Right cardiac atrium (tissue), 5 donors: Measurements from ENCODE around the gene C9orf153. TPM values are rescaled to one million over a fixed set of nuclear protein-coding genes. Genes with fewer than 3 reads are reported as not detected.
"Not testable (repeated sequence)": the region's sequence is repeated elsewhere in the genome, so short reads cannot be mapped to it uniquely, and the experiment has no call there.

Experiments used
- ATAC-seq, 2 donors: fragments of 200-7000 bp; cut with Tn5 transposase; one replicate each; pipeline versions ENCODE4 v1.8.0 to v1.9.1; 2020; ENCODE audit warnings: moderate library complexity in 2 of 2, mild to moderate bottlenecking in 1 of 2
- DNase-seq, 3 donors: peaks; one replicate each; pipeline ENCODE4 v3.0.0-alpha.2; 2020
- H3K27ac ChIP-seq: one replicate; pipeline ENCODE4 v1.5.1; 2013; ENCODE audit warnings: mild to moderate bottlenecking, low read length, control low read depth, moderate library complexity
- H3K27me3 ChIP-seq: one replicate; pipeline ENCODE4 v1.6.1; 2013; ENCODE audit not compliant: control insufficient read depth, insufficient read depth
- H3K4me1 ChIP-seq: one replicate; pipeline ENCODE4 v1.6.1; 2013; ENCODE audit warnings: low read length; ENCODE audit not compliant: control insufficient read depth, insufficient read depth
- H3K4me3 ChIP-seq: one replicate; pipeline ENCODE4 v1.5.1; 2013; ENCODE audit warnings: low read length, control low read depth
- H3K9me3 ChIP-seq: one replicate; pipeline ENCODE4 v1.6.1; 2013; ENCODE audit warnings: low read length; ENCODE audit not compliant: control insufficient read depth
- WGBS: extraction: QIAGEN DNeasy Blood & Tissue Kit; methylation state at CpG from one replicate; pipeline ENCODE4 v1.1.7; 2013; 5-methylcytosine and 5-hydroxymethylcytosine counted together
- intact Hi-C, 4 donors: fragments of 100-400 bp; cut with DNase I; formaldehyde crosslinking; loops; one replicate each; pipeline versions ENCODE4 v1.11.0 to v1.14.0; 2022 to 2023
- polyA plus RNA-seq: library from polyadenylated mRNA; stranded (reverse); fragments of 200-250 nt; gene quantifications from one replicate; pipeline ENCODE4 v1.2.3, GENCODE V29; 2013
- total RNA-seq, 4 donors: library from RNA; stranded (reverse); fragmentation: NEBNext Ultra II Directional; extraction: Animal tissue kit (Norgen Biotek cat#: 25700); gene quantifications; one replicate each; pipeline ENCODE4 v1.2.1, GENCODE V29; 2021
- donor health status: healthy with polysubstance abuse.
- donor health status: DM: no; HTN: yes; CAD: no.
- donor health status: DM: no; HTN: no; CAD: no.
- donor health status: DM: no; HTN: yes; CAD: no; lungs with severe emphysema.
- donor health status: DM: yes; HTN: yes; CAD: no.

C9orf153 gene
- total and polyA plus RNA-seq, 5 donors = 0.18 to 0.53 (median 0.31) TPM; not detected in 1

- ATAC-seq, H3K27ac ChIP-seq, H3K4me3 ChIP-seq, H3K4me1 ChIP-seq, intact Hi-C loops, H3K27me3 ChIP-seq, DNase-seq, H3K9me3 ChIP-seq: not testable (repeated sequence)
- 78% methylated on average over 1 of the region's 1 CpG for WGBS
These were observed 68.8 kb downstream of the C9orf153 start for GRCh38 chr9:86190700-86191099.

GRCh38 chr9:86187121-86187520, 72.3 kb downstream of the C9orf153 start:
- Histone ChIP-seq H3K27me3 (no peaks in the 10 kb centered on the region), H3K4me3 (no peak overlapping the region), H3K9me3 (no peaks in the 10 kb centered on the region), H3K4me1 (no peaks in the 10 kb centered on the region), H3K27ac (no peak overlapping the region)
- WGBS = 26% methylated on average over 3 of the region's 3 CpGs
- intact Hi-C loops = no loop called here
- ATAC-seq (no peak), DNase-seq (no peak)

- no peak overlapping the region for H3K4me3 ChIP-seq
- intact Hi-C loops = no loop called here
- ATAC-seq (no peak), DNase-seq (no peak)
- H3K4me1 ChIP-seq = no peaks in the 10 kb centered on the region
- H3K27ac ChIP-seq = no peak overlapping the region
- 79% methylated on average over 2 of the region's 2 CpGs for WGBS
- H3K27me3 ChIP-seq = no peaks in the 10 kb centered on the region
- no peaks in the 10 kb centered on the region for H3K9me3 ChIP-seq
These were observed 72.8 kb downstream of the C9orf153 start for GRCh38 chr9:86186696-86187095.

- H3K4me3 ChIP-seq = no peak overlapping the region
- no peaks in the 10 kb centered on the region for H3K4me1 ChIP-seq
- no peak for ATAC-seq
- no peaks in the 10 kb centered on the region for H3K27me3 ChIP-seq
- intact Hi-C loops = no loop called here
- WGBS = 76% methylated on average over 7 of the region's 7 CpGs
- no peak overlapping the region for H3K27ac ChIP-seq
- no peaks in the 10 kb centered on the region for H3K9me3 ChIP-seq
- DNase-seq = no peak
These were observed 73.6 kb downstream of the C9orf153 start for GRCh38 chr9:86185872-86186271.

GRCh38 chr9:86184138-86184524, 75.3 kb downstream of the C9orf153 start:
- no peaks in the 10 kb centered on the region for H3K4me1 ChIP-seq
- no peak overlapping the region for H3K27ac ChIP-seq
- intact Hi-C loops = no loop called here
- ATAC-seq (no peak), DNase-seq (no peak)
- WGBS = 94% methylated on average over 4 of the region's 4 CpGs
- no peaks in the 10 kb centered on the region for H3K9me3 ChIP-seq
- no peak overlapping the region for H3K4me3 ChIP-seq
- no peaks in the 10 kb centered on the region for H3K27me3 ChIP-seq

- no peak for DNase-seq
- ATAC-seq = no peak
- H3K9me3 ChIP-seq = no peaks in the 10 kb centered on the region
- no peaks in the 10 kb centered on the region for H3K27me3 ChIP-seq
- no peak overlapping the region for H3K4me3 ChIP-seq
- H3K27ac ChIP-seq = no peak overlapping the region
- H3K4me1 ChIP-seq = no peaks in the 10 kb centered on the region
- intact Hi-C loops = no loop called here
- WGBS = 79% methylated on average over 1 of the region's 1 CpG
These were observed 76.0 kb downstream of the C9orf153 start for GRCh38 chr9:86183229-86184137.

- Histone ChIP-seq H3K4me3 (no peak overlapping the region), H3K27ac (no peak overlapping the region), H3K9me3 (no peaks in the 10 kb centered on the region), H3K4me1 (no peaks in the 10 kb centered on the region), H3K27me3 (no peaks in the 10 kb centered on the region)
- 86% methylated on average over 3 of the region's 3 CpGs for WGBS
- ATAC-seq (no peak), DNase-seq (no peak)
- intact Hi-C loops = no loop called here
These were observed 77.8 kb downstream of the C9orf153 start for GRCh38 chr9:86181379-86182315.

- Histone ChIP-seq H3K4me3 (no peak overlapping the region), H3K27ac (no peak overlapping the region), H3K4me1 (no peaks in the 10 kb centered on the region), H3K27me3 (no peaks in the 10 kb centered on the region), H3K9me3 (no peaks in the 10 kb centered on the region)
- ATAC-seq (no peak), DNase-seq (no peak)
- intact Hi-C loops = no loop called here
- 91% methylated on average over 5 of the region's 5 CpGs for WGBS
These were observed 81.0 kb downstream of the C9orf153 start for GRCh38 chr9:86178503-86178902.

- ATAC-seq (no peak), DNase-seq (no peak)
- no peak overlapping the region for H3K4me3 ChIP-seq
- H3K27ac ChIP-seq = no peak overlapping the region
- H3K4me1 ChIP-seq = no peaks in the 10 kb centered on the region
- 81% methylated on average over 1 of the region's 1 CpG for WGBS
- no peaks in the 10 kb centered on the region for H3K9me3 ChIP-seq
- intact Hi-C loops = no loop called here
- H3K27me3 ChIP-seq = no peaks in the 10 kb centered on the region
These were observed 81.5 kb downstream of the C9orf153 start for GRCh38 chr9:86177995-86178394.

- intact Hi-C loops = no loop called here
- H3K9me3 ChIP-seq = no peaks in the 10 kb centered on the region
- no peak for DNase-seq
- WGBS = 60% methylated on average over 5 of the region's 5 CpGs
- ATAC-seq = no peak
- no peaks in the 10 kb centered on the region for H3K27me3 ChIP-seq
- H3K4me3 ChIP-seq = no peak overlapping the region
- no peak overlapping the region for H3K27ac ChIP-seq
- H3K4me1 ChIP-seq = no peaks in the 10 kb centered on the region
These were observed 83.0 kb downstream of the C9orf153 start for GRCh38 chr9:86176468-86176867.
